GM12874 (cell line): ENCODE results near the gene COL5A1.

Experiments
- CTCF ChIP-seq: IDR thresholded peaks from 2 replicates; pipeline ENCODE4 v1.5.1; 2011; ENCODE audit warnings: low read depth, mild to moderate bottlenecking, control low read depth, low read length, moderate library complexity; ENCODE audit not compliant: insufficient read depth

COL5A1 gene

GRCh38 chr9:134770972-134771971 lies 129.7 kb downstream of the COL5A1 start:
- no peak for TF ChIP-seq CTCF

- TF ChIP-seq CTCF, result no peak
Observed at GRCh38 chr9:134772331-134772730, 130.7 kb downstream of the COL5A1 start.

- TF ChIP-seq CTCF, result no peak
Observed at GRCh38 chr9:134773842-134774241, 132.2 kb downstream of the COL5A1 start.

GRCh38 chr9:134774410-134774809 lies 132.8 kb downstream of the COL5A1 start:
- no peak for TF ChIP-seq CTCF

DNA sequence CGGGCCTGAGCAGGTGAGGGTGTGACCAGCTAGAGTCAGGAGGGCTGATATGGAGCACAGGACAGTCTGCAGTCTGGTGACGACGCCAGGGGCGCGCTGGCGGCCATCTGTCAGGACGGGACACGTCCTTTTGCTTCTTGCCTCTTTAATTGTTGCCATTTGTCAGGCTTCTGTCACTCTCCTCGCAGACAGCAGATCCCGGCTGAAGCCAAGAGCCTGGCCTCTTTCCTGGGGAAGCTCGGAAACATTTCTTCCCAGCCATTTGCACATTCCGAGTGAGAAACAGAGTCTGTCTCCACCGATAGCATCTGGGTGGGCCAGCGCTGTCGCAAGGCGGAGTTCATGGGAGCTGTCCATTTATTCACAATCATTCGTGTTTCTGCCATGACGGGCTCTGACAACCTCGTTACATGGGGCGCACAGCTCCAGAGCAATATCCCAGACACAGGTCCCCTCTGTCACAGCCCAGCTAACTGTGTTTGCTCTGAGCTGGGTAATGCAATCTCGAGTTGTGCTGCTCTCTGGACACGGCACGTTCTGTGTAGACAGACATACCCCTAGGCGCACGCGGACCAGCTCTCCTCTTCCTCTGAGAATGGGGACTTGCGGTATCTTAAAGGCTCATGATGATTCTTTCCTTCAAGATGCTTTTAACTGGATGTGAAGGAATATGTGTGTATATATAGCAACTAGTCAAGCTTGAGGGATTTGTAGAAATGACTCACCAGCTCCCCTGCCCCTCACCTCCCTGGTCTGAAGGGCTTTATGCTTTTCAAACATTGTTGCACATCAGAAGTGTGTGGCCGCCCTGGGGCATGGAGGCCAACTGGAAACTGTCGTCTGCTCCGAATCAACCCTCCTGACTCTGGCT lies 133.7 kb downstream of the COL5A1 start:
- TF ChIP-seq CTCF, result no peak

GRCh38 chr9:134776080-134776796 lies 134.6 kb downstream of the COL5A1 start:
- TF ChIP-seq CTCF, result no peak

- TF ChIP-seq CTCF, result no peak
Observed at GRCh38 chr9:134777153-134777552, 135.6 kb downstream of the COL5A1 start.
